ENCODE measurements around the gene SFTPD. TPM values are rescaled to one million over a fixed set of nuclear protein-coding genes. Genes with fewer than 3 reads are reported as not detected.
"Not testable (repeated sequence)": the region's sequence is repeated elsewhere in the genome, so short reads cannot be mapped to it uniquely, and the experiment has no call there.

Gene SFTPD
- total and polyA plus RNA-seq, 9 of the 15 experiments (the other 6 are each of a cell fraction or from before 2014, with no cell fraction given) = 0.20 TPM; not detected in 8

- TF ChIP-seq ELK3 (CRISPR knock-in tag; IDR thresholded peaks at IDR 0.05) = no peak
Measured at GRCh38 chr10:79904671-79905321, 44.1 kb downstream of the SFTPD start (continued).

DNA sequence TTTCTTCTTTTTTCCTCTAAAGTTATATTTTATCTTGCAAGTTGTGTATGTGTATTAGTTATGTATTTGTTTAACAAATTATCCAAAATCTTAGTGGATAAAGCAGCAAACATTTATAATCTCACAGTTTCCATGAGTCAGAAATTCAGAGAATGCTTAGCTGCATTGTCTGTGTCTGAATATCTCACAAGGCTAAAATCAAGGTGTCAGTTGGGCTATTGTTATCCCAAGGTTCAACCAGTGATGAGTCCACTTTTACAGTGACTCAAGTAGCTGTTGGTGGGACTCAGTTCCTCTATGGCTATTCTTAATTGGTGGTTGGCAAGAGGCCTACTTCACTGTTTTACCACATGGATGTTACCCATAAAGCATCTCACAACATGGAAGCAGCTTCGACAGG lies 47.3 kb downstream of the SFTPD start:
- H3K9ac ChIP-seq (ENCODE audit: insufficient read depth in 1 of 2, low read depth in 2 of 2, low read length in 2 of 2); BruUV-seq (replicated peaks); FAIRE-seq; in situ Hi-C loops (cut with MboI); H3K9me3 ChIP-seq (replicated peaks; ENCODE audit: control insufficient read depth, insufficient read depth, low read depth, low read length); H3K4me3 ChIP-seq; DNase-seq (ENCODE audit: extremely low read depth in 1 of 4, low spot score in 3 of 4); H3K9me1 ChIP-seq (ENCODE audit: control insufficient read depth, insufficient read depth, low read length); ATAC-seq; H3K4me2 ChIP-seq (ENCODE audit: insufficient read depth, low read length); H2AFZ ChIP-seq (ENCODE audit: low read depth, low read length); CTCF ChIA-PET (ENCODE audit: low intra/inter-chr PET ratio); H3K79me2 ChIP-seq (ENCODE audit: control insufficient read depth, insufficient read depth, low read length); H3K4me1 ChIP-seq (replicated peaks in 1 of 2; ENCODE audit: control insufficient read depth in 2 of 2, insufficient read depth in 2 of 2, low read length in 2 of 2); H3K27ac ChIP-seq (ENCODE audit: extremely low read depth, low read depth, low read length); H4K20me1 ChIP-seq (replicated peaks; ENCODE audit: control insufficient read depth, insufficient read depth, low read length); H3K36me3 ChIP-seq (ENCODE audit: control insufficient read depth, insufficient read depth, low read length); intact Hi-C loops (cut with micrococcal nuclease): not testable (repeated sequence)
- WGBS (ENCODE audit: insufficient coverage, low coverage, missing lambda C conversion rate) = 0% methylated on average over 1 of the region's 1 CpG
- peaks cover 20 to 25% of the 10 kb centered on the region in 2 experiments for H3K27me3 ChIP-seq (ENCODE audit: control insufficient read depth in 2 of 2, insufficient read depth in 2 of 2, low read length in 2 of 2)
- POLR2A ChIA-PET = interaction anchor here (0.6 kb wide), 1 partner anchor 22 kb away, joined by 4 read pairs; no protein-coding TSS in a partner anchor
